WTC11 (cell line): ENCODE data around the gene EXOC4. TPM values are rescaled to one million over a fixed set of nuclear protein-coding genes. Genes with fewer than 3 reads are reported as not detected.

Source experiments
- ATAC-seq: fragments of 200-7000 bp; cut with Tn5 transposase; 2 replicates; pipeline ENCODE4 v1.10.0; 2021; ENCODE audit warnings: mild to moderate bottlenecking, moderate library complexity
- CTCF ChIA-PET: fragments of 300-600 bp; sonication (Branson Sonifier 250); formaldehyde crosslinking; loops from one replicate; lab custom pipeline; 2021; ENCODE audit warnings: antibody characterized with exemption; lab: Charles Lee
- POLR2A ChIA-PET: fragments of 350-600 bp; sonication (Branson Sonifier 250); formaldehyde crosslinking; loops from one replicate; lab custom pipeline; 2021; ENCODE audit warnings: antibody characterized with exemption; lab: Charles Lee
- DNase-seq: peaks from one replicate; pipeline ENCODE4 v3.0.0; 2021; ENCODE audit warnings: low spot score
- H3K27ac Mint-ChIP-seq: 2 replicates; pipeline ENCODE4 v1.8.0; 2021; ENCODE audit warnings: mixed read lengths
- H3K27me3 Mint-ChIP-seq: 2 replicates; pipeline ENCODE4 v1.8.0; 2021; ENCODE audit warnings: low read depth, mild to moderate bottlenecking, moderate library complexity, mixed read lengths
- H3K36me3 Mint-ChIP-seq: 2 replicates; pipeline ENCODE4 v1.8.0; 2021; ENCODE audit warnings: mixed read lengths
- H3K4me1 Mint-ChIP-seq: 2 replicates; pipeline ENCODE4 v1.8.0; 2022; ENCODE audit warnings: mixed read lengths
- H3K4me3 Mint-ChIP-seq: 2 replicates; pipeline ENCODE4 v1.8.0; 2021; ENCODE audit warnings: mild to moderate bottlenecking, moderate library complexity, mixed read lengths
- H3K9me3 Mint-ChIP-seq: 2 replicates; pipeline ENCODE4 v1.8.0; 2021; ENCODE audit warnings: mixed read lengths
- ARID4B ChIP-seq: sonication (generic); formaldehyde crosslinking; IDR thresholded peaks from 2 replicates; pipeline ENCODE4 v1.8.0; 2023; ENCODE audit warnings: missing genetic modification reagents, mild to moderate bottlenecking, borderline replicate concordance
- ATF6 ChIP-seq: sonication (generic); formaldehyde crosslinking; IDR thresholded peaks from 2 replicates; pipeline ENCODE4 v1.8.1; 2023; ENCODE audit warnings: mild to moderate bottlenecking, missing genetic modification reagents
- CBFB ChIP-seq: sonication (generic); formaldehyde crosslinking; IDR thresholded peaks from 2 replicates; pipeline ENCODE4 v1.8.1; 2022; ENCODE audit warnings: mild to moderate bottlenecking, low read depth, missing genetic modification reagents
- ELF4 ChIP-seq: sonication (generic); formaldehyde crosslinking; IDR thresholded peaks from 2 replicates; pipeline ENCODE4 v1.8.1; 2022; ENCODE audit warnings: low read depth, mild to moderate bottlenecking, moderate library complexity, missing genetic modification reagents
- EMX1 ChIP-seq: fragments of 250-450 bp; sonication (Bioruptor Pico); IDR thresholded peaks from 2 replicates; pipeline ENCODE4 v1.8.0; 2021; ENCODE audit warnings: mild to moderate bottlenecking
- FOXJ3 ChIP-seq: sonication (generic); formaldehyde crosslinking; IDR thresholded peaks from 2 replicates; pipeline ENCODE4 v1.9.0; 2021; ENCODE audit warnings: missing genetic modification reagents, mild to moderate bottlenecking, borderline replicate concordance
- HMGXB4 ChIP-seq: sonication (generic); formaldehyde crosslinking; IDR thresholded peaks from 2 replicates; pipeline ENCODE4 v1.8.1; 2023; ENCODE audit warnings: mild to moderate bottlenecking, moderate library complexity, missing genetic modification reagents
- NFATC4 ChIP-seq: fragments of 250-450 bp; sonication (Bioruptor Pico); IDR thresholded peaks from 2 replicates; pipeline ENCODE4 v1.9.0; 2021; ENCODE audit warnings: mild to moderate bottlenecking
- NFE2L1 ChIP-seq: sonication (generic); formaldehyde crosslinking; IDR thresholded peaks from 2 replicates; pipeline ENCODE4 v1.8.1; 2023; ENCODE audit warnings: missing genetic modification reagents
- NFYB ChIP-seq: sonication (generic); formaldehyde crosslinking; conservative IDR thresholded peaks from 2 replicates; pipeline ENCODE4 v1.8.0; 2022; ENCODE audit warnings: low read depth, missing genetic modification reagents
- PRDM15 ChIP-seq: sonication (generic); formaldehyde crosslinking; IDR thresholded peaks from 2 replicates; pipeline ENCODE4 v1.8.0; 2022; ENCODE audit warnings: missing genetic modification reagents
- PREB ChIP-seq: sonication (generic); formaldehyde crosslinking; IDR thresholded peaks from 2 replicates; pipeline ENCODE4 v1.8.1; 2022; ENCODE audit warnings: mild to moderate bottlenecking, missing genetic modification reagents, moderate library complexity, borderline replicate concordance
- SMAD3 ChIP-seq: sonication (generic); formaldehyde crosslinking; IDR thresholded peaks from 2 replicates; pipeline ENCODE4 v1.8.0; 2022; ENCODE audit warnings: missing genetic modification reagents, mild to moderate bottlenecking, borderline replicate concordance
- TEAD1 ChIP-seq: sonication (generic); formaldehyde crosslinking; IDR thresholded peaks from 2 replicates; pipeline ENCODE4 v1.8.0; 2022; ENCODE audit warnings: mild to moderate bottlenecking, missing genetic modification reagents
- USF2 ChIP-seq: sonication (generic); formaldehyde crosslinking; IDR thresholded peaks from 2 replicates; pipeline ENCODE4 v1.8.1; 2023; ENCODE audit warnings: mild to moderate bottlenecking, missing genetic modification reagents, moderate library complexity
- ZNF138 ChIP-seq: sonication (generic); formaldehyde crosslinking; conservative IDR thresholded peaks from 2 replicates; pipeline ENCODE4 v1.8.1; 2022; ENCODE audit warnings: mild to moderate bottlenecking, moderate library complexity, missing genetic modification reagents
- ZNF396 ChIP-seq: fragments of 250-450 bp; sonication (Bioruptor Pico); IDR thresholded peaks from 2 replicates; pipeline ENCODE4 v1.8.0; 2021; ENCODE audit warnings: mild to moderate bottlenecking, moderate library complexity, borderline replicate concordance
- ZNF416 ChIP-seq: fragments of 250-450 bp; sonication (Bioruptor Pico); IDR thresholded peaks from 2 replicates; pipeline ENCODE4 v1.9.0; 2021; ENCODE audit warnings: mild to moderate bottlenecking, inconsistent platforms
- ZNF423 ChIP-seq: fragments of 250-450 bp; sonication (Bioruptor Pico); IDR thresholded peaks from 2 replicates; pipeline ENCODE4 v2.1.2; 2022; ENCODE audit warnings: mild to moderate bottlenecking, moderate library complexity
- ZSCAN18 ChIP-seq: fragments of 250-450 bp; sonication (Bioruptor Pico); IDR thresholded peaks from 2 replicates; pipeline ENCODE4 v2.1.2; 2022; ENCODE audit warnings: mild to moderate bottlenecking, moderate library complexity
- total RNA-seq: library from RNA; stranded (reverse); gene quantifications from 3 replicates; pipeline ENCODE4 v1.2.3, GENCODE V29; 2021

Gene EXOC4
- total RNA-seq, 1 experiment from 2014 or later, result 62.0 TPM

- no peak for TF ChIP-seq NFE2L1 (CRISPR knock-in tag)
- no peak for TF ChIP-seq PREB (CRISPR knock-in tag)
- TF ChIP-seq USF2, result no peak
- no peak for TF ChIP-seq HMGXB4 (CRISPR knock-in tag)
- TF ChIP-seq NFATC4 (CRISPR knock-in tag), result no peak
- TF ChIP-seq TEAD1 (CRISPR knock-in tag), result no peak
- no peak for TF ChIP-seq SMAD3 (CRISPR knock-in tag)
Observed at GRCh38 chr7:133786401-133786937, 533.6 kb downstream of the EXOC4 start (continued).

- CTCF ChIA-PET, result interaction anchor here (1.2 kb wide), 1 partner anchor 446 kb away, joined by 3 read pairs; no protein-coding TSS in a partner anchor
Observed at GRCh38 chr7:133789974-133790373, 537.1 kb downstream of the EXOC4 start.

More at GRCh38 chr7:133789974-133790373, 537.1 kb downstream of the EXOC4 start:
- no peaks in the 10 kb centered on the region for H3K9me3 Mint-ChIP-seq
- TF ChIP-seq ATF6 (CRISPR knock-in tag) (no peak), PRDM15 (CRISPR knock-in tag) (no peak), FOXJ3 (CRISPR knock-in tag) (no peak), EMX1 (CRISPR knock-in tag) (no peak), ARID4B (CRISPR knock-in tag) (no peak), ZNF138 (CRISPR knock-in tag) (no peak), NFYB (CRISPR knock-in tag) (no peak), CBFB (CRISPR knock-in tag) (no peak), ZNF416 (CRISPR knock-in tag) (no peak), ELF4 (no peak), SMAD3 (CRISPR knock-in tag) (no peak), ZNF423 (CRISPR knock-in tag) (no peak), ZNF396 (no peak), ZSCAN18 (CRISPR knock-in tag) (no peak), NFE2L1 (CRISPR knock-in tag) (no peak)
- no peak overlapping the region for H3K27ac Mint-ChIP-seq
- no peaks in the 10 kb centered on the region for H3K36me3 Mint-ChIP-seq
- POLR2A ChIA-PET, result no interaction called here
- H3K4me3 Mint-ChIP-seq, result no peak overlapping the region
- no peaks in the 10 kb centered on the region for H3K27me3 Mint-ChIP-seq
- peaks cover 4% of the 10 kb centered on the region for H3K4me1 Mint-ChIP-seq
- ATAC-seq (peak; percentile 43; the same call in 1 of the 2 replicates), DNase-seq (no peak)
